AG09319 (cell line): ENCODE results near the gene OR2J2.
"Not testable (repeated sequence)": the region's sequence is repeated elsewhere in the genome, so short reads cannot be mapped to it uniquely, and the experiment has no call there.

ENCODE experiments used
- DNase-seq: peaks from one replicate; pipeline ENCODE4 v3.0.0-alpha.2; 2010; ENCODE audit warnings: low read depth; ENCODE audit errors: extremely low read depth
- CTCF ChIP-seq: IDR thresholded peaks from 2 replicates; pipeline ENCODE4 v1.5.1; 2011; ENCODE audit warnings: low read depth, mild to moderate bottlenecking, inconsistent platforms, low read length, moderate library complexity

OR2J2 gene

GRCh38 chr6:29147074-29147473 is 23.6 kb upstream of the OR2J2 start:
- no peak for DNase-seq
- no peak for TF ChIP-seq CTCF

- DNase-seq = not testable (repeated sequence)
Observed at GRCh38 chr6:29149444-29149843, 21.3 kb upstream of the OR2J2 start.

- TF ChIP-seq CTCF = no peak
- DNase-seq = no peak
Observed at GRCh38 chr6:29153083-29153482, 17.6 kb upstream of the OR2J2 start.

- DNase-seq = not testable (repeated sequence)
Observed at GRCh38 chr6:29155182-29155581, 15.5 kb upstream of the OR2J2 start.

- DNase-seq = not testable (repeated sequence)
Observed at GRCh38 chr6:29159922-29160321, 10.8 kb upstream of the OR2J2 start.

- DNase-seq = not testable (repeated sequence)
Observed at GRCh38 chr6:29165571-29165970, 5.1 kb upstream of the OR2J2 start.

- no peak for DNase-seq
- TF ChIP-seq CTCF = no peak
Observed at GRCh38 chr6:29171736-29172135, 1.0 kb downstream of the OR2J2 start.

- DNase-seq = no peak
- TF ChIP-seq CTCF = no peak
Observed at GRCh38 chr6:29183594-29183993, 12.9 kb downstream of the OR2J2 start.

GRCh38 chr6:29188659-29189058 is 18.0 kb downstream of the OR2J2 start:
- not testable (repeated sequence) for DNase-seq

GRCh38 chr6:29200767-29201662 is 30.3 kb downstream of the OR2J2 start:
- no peak for TF ChIP-seq CTCF
- DNase-seq = no peak
